ENCODE measurements around the gene SP1.
"Not testable (repeated sequence)": the region's sequence is repeated elsewhere in the genome, so short reads cannot be mapped to it uniquely, and the experiment has no call there.

Gene SP1

DNA sequence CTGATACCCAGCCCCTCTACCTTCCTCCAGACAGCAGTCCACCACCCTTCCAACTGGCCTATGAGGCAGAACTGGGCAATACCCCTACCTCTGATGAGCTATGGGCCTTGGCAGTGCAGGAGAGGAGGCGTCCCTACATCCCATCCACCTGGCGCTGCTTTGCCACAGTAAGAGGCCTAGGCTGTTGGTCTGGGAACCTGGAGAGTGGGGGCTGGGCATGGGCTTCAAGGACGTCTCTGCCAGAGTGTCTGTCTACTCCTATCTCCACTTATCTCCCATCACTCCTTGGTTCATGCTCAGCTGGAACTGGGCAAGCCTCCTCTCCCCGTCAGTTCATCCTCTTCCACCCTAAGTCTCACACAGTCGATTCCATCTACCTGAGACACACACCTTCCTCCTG, 50.1 kb downstream of the SP1 start:
- peaks cover 0 to 2% of the 10 kb centered on the region in 2 donors for H3K4me1 Mint-ChIP-seq
- no peak for DNase-seq
- no peak overlapping the region for H3K4me3 Mint-ChIP-seq
- no peak overlapping the region for H3K27ac Mint-ChIP-seq
- ATAC-seq (replicated peaks), result no peak
- H3K9me3 Mint-ChIP-seq, result no peaks in the 10 kb centered on the region
- H3K36me3 Mint-ChIP-seq, result no peaks in the 10 kb centered on the region
- H3K27me3 Mint-ChIP-seq, result no peaks in the 10 kb centered on the region

DNA sequence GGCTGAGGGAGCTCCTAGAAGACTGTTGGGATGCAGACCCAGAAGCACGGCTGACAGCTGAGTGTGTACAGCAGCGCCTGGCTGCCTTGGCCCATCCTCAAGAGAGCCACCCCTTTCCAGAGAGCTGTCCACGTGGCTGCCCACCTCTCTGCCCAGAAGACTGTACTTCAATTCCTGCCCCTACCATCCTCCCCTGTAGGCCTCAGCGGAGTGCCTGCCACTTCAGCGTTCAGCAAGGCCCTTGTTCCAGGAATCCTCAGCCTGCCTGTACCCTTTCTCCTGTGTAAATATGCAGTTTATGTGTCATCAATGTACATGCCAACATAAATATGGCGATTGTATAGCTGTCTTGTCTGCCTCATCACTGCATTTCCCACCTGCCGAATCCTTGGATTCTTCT, 51.2 kb downstream of the SP1 start:
- no peak overlapping the region for H3K4me3 Mint-ChIP-seq
- ATAC-seq (replicated peaks) (no peak), DNase-seq (no peak)
- no peaks in the 10 kb centered on the region for H3K36me3 Mint-ChIP-seq
- H3K4me1 Mint-ChIP-seq, result peaks cover 0 to 2% of the 10 kb centered on the region in 2 donors
- no peaks in the 10 kb centered on the region for H3K27me3 Mint-ChIP-seq
- H3K9me3 Mint-ChIP-seq, result no peaks in the 10 kb centered on the region
- no peak overlapping the region for H3K27ac Mint-ChIP-seq

GRCh38 chr12:53435326-53435725, 55.4 kb downstream of the SP1 start:
- not testable (repeated sequence) for H3K4me1 Mint-ChIP-seq; DNase-seq; H3K36me3 Mint-ChIP-seq; H3K27me3 Mint-ChIP-seq; H3K9me3 Mint-ChIP-seq; ATAC-seq (replicated peaks); H3K27ac Mint-ChIP-seq; H3K4me3 Mint-ChIP-seq

GRCh38 chr12:53439582-53439981, 59.6 kb downstream of the SP1 start:
- H3K36me3 Mint-ChIP-seq, result peaks cover 18 to 19% of the 10 kb centered on the region in 2 donors
- H3K4me3 Mint-ChIP-seq; DNase-seq; H3K9me3 Mint-ChIP-seq; ATAC-seq (replicated peaks); H3K27me3 Mint-ChIP-seq; H3K27ac Mint-ChIP-seq: not testable (repeated sequence)
- peaks cover 13 to 26% of the 10 kb centered on the region in 2 donors for H3K4me1 Mint-ChIP-seq

GRCh38 chr12:53441040-53441833, 61.3 kb downstream of the SP1 start, which contains the start of gene PRR13:
Gene PRR13, plus strand, starts transcription at chr12:53441734. Its CDS starts 981 bp downstream, at chr12:53442715.
- H3K27me3 Mint-ChIP-seq, result no peaks in the 10 kb centered on the region
- H3K4me1 Mint-ChIP-seq, result peaks cover 22 to 41% of the 10 kb centered on the region in 2 donors
- peaks cover 29 to 31% of the 10 kb centered on the region in 2 donors for H3K36me3 Mint-ChIP-seq
- no peaks in the 10 kb centered on the region for H3K9me3 Mint-ChIP-seq
- ATAC-seq (replicated peaks), result peak; percentile 97 to 99
- H3K4me3 Mint-ChIP-seq, result peak within 1 kb of the TSS; percentile 89 to 91
- peak; percentile 96 for DNase-seq
- peak within 1 kb of the TSS; percentile 94 for H3K27ac Mint-ChIP-seq

DNA sequence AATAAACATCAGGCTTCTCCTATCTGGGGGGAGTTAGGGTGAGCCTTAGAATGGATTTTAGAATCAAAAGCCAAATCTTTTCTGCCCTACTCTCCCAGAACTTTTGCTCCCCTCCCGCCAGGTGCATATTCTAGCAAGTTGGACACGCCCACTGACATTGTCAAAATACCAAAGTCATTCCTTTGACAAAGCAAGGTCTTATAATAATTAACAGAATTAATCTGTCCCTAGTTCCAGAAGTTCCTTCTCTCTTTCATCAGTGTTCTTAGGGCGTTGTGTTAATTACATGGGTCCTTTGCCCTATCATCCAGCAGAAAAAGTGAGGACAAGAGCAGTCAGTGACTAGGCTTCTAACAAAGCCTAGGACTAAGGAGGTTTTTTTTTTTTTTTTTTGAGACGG, 64.0 kb downstream of the SP1 start:
- Mint-ChIP-seq H3K36me3 (peaks cover 42 to 47% of the 10 kb centered on the region in 2 donors), H3K27ac (peak overlapping the region; percentile 7), H3K4me1 (peaks cover 24 to 52% of the 10 kb centered on the region in 2 donors), H3K9me3 (no peaks in the 10 kb centered on the region), H3K4me3 (peak overlapping the region; percentile 60 to 89), H3K27me3 (no peaks in the 10 kb centered on the region)
- ATAC-seq (replicated peaks), result no peak
- DNase-seq, result no peak

GRCh38 chr12:53444593-53445325, 64.8 kb downstream of the SP1 start:
- not testable (repeated sequence) for H3K9me3 Mint-ChIP-seq, DNase-seq
- peak overlapping the region; percentile 26 for H3K27ac Mint-ChIP-seq

GRCh38 chr12:53450936-53451335, 71.0 kb downstream of the SP1 start:
- H3K4me1 Mint-ChIP-seq, result peaks cover 16 to 48% of the 10 kb centered on the region in 2 donors
- ATAC-seq (replicated peaks) (no peak), DNase-seq (no peak)
- H3K27me3 Mint-ChIP-seq, result no peaks in the 10 kb centered on the region
- peaks cover 34 to 63% of the 10 kb centered on the region in 2 donors for H3K36me3 Mint-ChIP-seq
- peak overlapping the region; percentile 14 for H3K27ac Mint-ChIP-seq
- no peaks in the 10 kb centered on the region for H3K9me3 Mint-ChIP-seq
- H3K4me3 Mint-ChIP-seq, result peak overlapping the region in 1 of 2 donors; percentile 6

More at GRCh38 chr12:53444593-53445325, 64.8 kb downstream of the SP1 start:
- Mint-ChIP-seq H3K4me3 (peak overlapping the region in 1 of 2 donors; percentile 60), H3K36me3 (peaks cover 42 to 47% of the 10 kb centered on the region in 2 donors), H3K4me1 (peaks cover 24 to 52% of the 10 kb centered on the region in 2 donors)
- not testable (repeated sequence) for H3K27me3 Mint-ChIP-seq; ATAC-seq (replicated peaks)

DNA sequence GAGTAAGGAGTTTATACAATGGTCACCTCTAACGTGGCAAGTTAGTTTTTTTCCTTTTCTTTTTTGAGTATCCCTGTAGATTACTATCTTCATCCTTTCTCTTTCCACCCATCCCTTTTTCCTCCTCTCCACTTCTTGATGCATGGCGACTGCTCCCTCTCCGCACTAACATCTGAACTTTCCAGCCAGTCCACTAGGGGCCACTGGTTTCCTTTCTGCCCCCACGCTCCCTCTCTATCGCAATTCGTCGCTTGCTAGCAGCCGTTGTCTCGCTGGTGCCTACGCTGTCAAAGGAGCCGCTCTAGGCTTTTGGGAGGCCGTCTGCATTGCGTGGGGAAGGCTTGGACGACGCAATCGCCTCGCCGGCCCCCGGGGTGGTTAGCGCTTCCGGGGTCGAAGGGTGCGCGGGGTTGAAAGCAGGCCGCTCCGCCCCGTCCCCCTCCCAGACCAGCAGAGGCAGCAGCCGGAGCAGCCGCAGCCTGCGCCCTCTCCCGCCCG, 71.7 kb downstream of the SP1 start, which contains the start of gene PCBP2:
TSS of gene PCBP2 (plus strand) at position 442 of the 498 bp plus-strand sequence. CDS start 2,699 bp downstream, outside the sequence.
- Mint-ChIP-seq H3K9me3 (no peaks in the 10 kb centered on the region), H3K27ac (peak within 1 kb of the TSS; percentile 100), H3K27me3 (no peaks in the 10 kb centered on the region), H3K4me1 (peaks cover 14 to 40% of the 10 kb centered on the region in 2 donors), H3K4me3 (peak within 1 kb of the TSS; percentile 92 to 98), H3K36me3 (peaks cover 32 to 61% of the 10 kb centered on the region in 2 donors)
- peak; percentile 97 for ATAC-seq (replicated peaks)
- DNase-seq, result peak; percentile 97

DNA sequence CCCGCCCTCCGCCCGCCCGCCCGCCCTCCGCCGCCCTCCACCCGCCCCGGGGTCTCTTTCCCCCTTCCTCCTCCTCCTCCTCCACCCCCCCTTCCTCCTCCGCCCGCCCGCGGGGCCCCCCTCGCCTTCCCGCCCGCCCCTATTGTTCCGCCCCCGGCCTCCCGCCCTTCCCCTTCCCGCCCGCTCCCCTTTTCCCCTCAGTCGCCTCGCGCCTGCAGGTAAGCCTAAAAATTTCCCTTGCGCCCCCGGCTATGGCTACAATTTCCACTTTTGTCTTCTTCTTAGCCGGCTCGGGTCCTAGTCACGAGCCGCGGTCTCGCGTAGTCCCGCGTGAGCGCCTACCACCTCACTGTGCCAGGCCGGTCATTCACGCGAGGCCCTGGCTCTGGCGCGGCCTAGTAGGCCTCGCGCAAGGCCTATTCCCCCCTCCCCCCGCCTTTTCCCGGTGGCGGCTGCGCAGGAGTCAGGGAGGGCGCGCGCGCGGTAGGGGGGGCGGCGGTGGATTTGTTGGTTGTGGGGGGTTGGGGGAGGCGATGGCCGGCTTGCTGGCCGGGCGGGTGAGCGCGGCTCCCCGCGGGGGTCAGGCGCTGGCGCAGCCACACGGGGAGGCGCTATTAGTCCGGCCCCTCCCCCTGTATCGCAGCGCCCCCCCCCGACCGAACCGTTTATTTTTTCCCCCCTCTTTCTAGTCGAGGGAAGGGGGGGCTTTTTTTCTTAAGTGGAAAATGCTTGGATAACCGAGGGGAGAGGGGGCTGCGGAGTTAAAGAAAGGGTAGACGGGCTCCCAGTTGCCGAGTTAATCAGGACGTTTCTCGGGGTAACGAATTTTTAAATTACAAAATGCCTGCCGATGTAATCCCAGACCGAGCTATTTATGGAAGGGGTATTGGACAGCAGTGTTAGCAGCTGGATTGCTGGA, 72.4 kb downstream of the SP1 start:
- H3K36me3 Mint-ChIP-seq, result peaks cover 32 to 61% of the 10 kb centered on the region in 2 donors
- H3K4me1 Mint-ChIP-seq, result peaks cover 14 to 39% of the 10 kb centered on the region in 2 donors
- ATAC-seq (replicated peaks), result peak; percentile 37 to 54
- H3K27me3 Mint-ChIP-seq, result no peaks in the 10 kb centered on the region
- H3K4me3 Mint-ChIP-seq, result peak overlapping the region; percentile 92 to 98
- DNase-seq, result peak; percentile 62
- H3K27ac Mint-ChIP-seq, result peak overlapping the region; percentile 100
- no peaks in the 10 kb centered on the region for H3K9me3 Mint-ChIP-seq

DNA sequence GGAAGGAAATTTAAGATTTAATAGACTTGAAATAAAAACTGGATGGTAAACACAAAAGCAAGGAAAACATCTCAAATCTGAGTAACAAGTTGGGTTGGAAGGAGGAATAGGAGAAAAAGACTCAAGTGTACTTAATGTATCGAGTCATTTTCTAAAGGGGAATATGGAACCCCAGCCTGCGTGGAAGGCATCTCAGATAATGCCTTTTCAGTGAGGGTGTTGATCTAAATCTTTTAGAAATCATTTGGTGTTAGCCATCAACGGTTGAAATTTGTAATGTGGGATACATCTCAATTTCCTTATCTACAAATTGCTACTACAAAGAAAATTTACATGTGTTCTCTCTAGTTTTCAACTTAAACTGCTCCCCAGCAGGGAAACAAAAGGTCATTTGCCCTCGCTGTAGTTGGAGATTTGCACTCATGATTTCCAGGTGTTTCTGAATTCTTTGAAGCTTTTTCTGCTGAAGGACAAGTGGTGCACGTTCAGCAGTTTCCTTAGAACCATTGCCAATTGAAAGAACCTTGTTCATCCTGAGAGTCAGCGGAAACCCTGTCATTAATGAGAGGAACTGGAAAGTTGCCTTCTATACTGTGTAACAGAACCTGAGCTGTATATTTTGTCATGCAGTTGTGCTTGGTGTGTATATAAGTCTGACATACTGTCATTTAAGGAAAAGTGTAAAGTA, 74.1 kb downstream of the SP1 start:
- Mint-ChIP-seq H3K27ac (peak overlapping the region; percentile 100), H3K4me3 (peak overlapping the region; percentile 92 to 98)
- no peak for ATAC-seq (replicated peaks)

GRCh38 chr12:53454707-53455106, 74.7 kb downstream of the SP1 start:
- ATAC-seq (replicated peaks) (no peak), DNase-seq (no peak)
- Mint-ChIP-seq H3K4me3 (no peak overlapping the region), H3K27ac (peak overlapping the region; percentile 27), H3K36me3 (peaks cover 35 to 62% of the 10 kb centered on the region in 2 donors), H3K27me3 (no peaks in the 10 kb centered on the region), H3K9me3 (no peaks in the 10 kb centered on the region), H3K4me1 (peaks cover 16 to 34% of the 10 kb centered on the region in 2 donors)

More for the DNA sequence above, 74.1 kb downstream of the SP1 start:
- Mint-ChIP-seq H3K4me1 (peaks cover 15 to 34% of the 10 kb centered on the region in 2 donors), H3K36me3 (peaks cover 33 to 59% of the 10 kb centered on the region in 2 donors), H3K9me3 (no peaks in the 10 kb centered on the region), H3K27me3 (no peaks in the 10 kb centered on the region)
- no peak for DNase-seq
